IPS-20b (cell line): ENCODE results near the gene FMNL2.

Experiments
- H3K27ac ChIP-seq: one replicate; pipeline ENCODE4 v1.5.1; 2013; ENCODE audit warnings: low read length
- H3K27me3 ChIP-seq: 2 replicates; pipeline ENCODE4 v1.6.1; 2013; ENCODE audit warnings: mild to moderate bottlenecking, low read length, inconsistent platforms; ENCODE audit not compliant: insufficient read depth
- H3K36me3 ChIP-seq: 2 replicates; pipeline ENCODE4 v1.6.1; 2013; ENCODE audit warnings: low read depth, mild to moderate bottlenecking, inconsistent platforms, low read length, moderate library complexity; ENCODE audit not compliant: insufficient read depth
- H3K4me1 ChIP-seq: 2 replicates; pipeline ENCODE4 v1.6.1; 2013; ENCODE audit warnings: mild to moderate bottlenecking, control low read depth, inconsistent platforms, low read length, moderate library complexity; ENCODE audit not compliant: insufficient read depth
- H3K4me3 ChIP-seq: 2 replicates; pipeline ENCODE4 v1.5.1; 2013; ENCODE audit warnings: mild to moderate bottlenecking, low read length, inconsistent platforms
- H3K9ac ChIP-seq: 2 replicates; pipeline ENCODE4 v1.6.1; 2013; ENCODE audit warnings: low read depth, mild to moderate bottlenecking, inconsistent platforms, low read length, moderate library complexity
- H3K9me3 ChIP-seq: 2 replicates; pipeline ENCODE4 v1.6.1; 2013; ENCODE audit warnings: mild to moderate bottlenecking, low read depth, low read length, inconsistent platforms; ENCODE audit not compliant: insufficient read depth

FMNL2 gene

GRCh38 chr2:152433289-152433688, 98.3 kb downstream of the FMNL2 start:
- H3K9ac ChIP-seq: no peak overlapping the region
- H3K27ac ChIP-seq: no peak overlapping the region
- H3K27me3 ChIP-seq: no peaks in the 10 kb centered on the region
- H3K36me3 ChIP-seq: no peaks in the 10 kb centered on the region
- H3K9me3 ChIP-seq: no peaks in the 10 kb centered on the region
- H3K4me1 ChIP-seq: peaks cover 54% of the 10 kb centered on the region
- H3K4me3 ChIP-seq: no peak overlapping the region

- Histone ChIP-seq H3K4me3 (0 out of 2 replicates have a peak overlapping the region, but pooled peaks have one; percentile 6), H3K9me3 (no peaks in the 10 kb centered on the region), H3K36me3 (no peaks in the 10 kb centered on the region), H3K4me1 (peaks cover 59% of the 10 kb centered on the region), H3K9ac (no peak overlapping the region), H3K27ac (no peak overlapping the region), H3K27me3 (no peaks in the 10 kb centered on the region)
Measured at GRCh38 chr2:152433791-152434190, 98.8 kb downstream of the FMNL2 start.

GRCh38 chr2:152434395-152435182, 99.6 kb downstream of the FMNL2 start:
- peaks cover 59% of the 10 kb centered on the region for H3K4me1 ChIP-seq
- H3K9ac ChIP-seq: no peak overlapping the region
- H3K9me3 ChIP-seq: no peaks in the 10 kb centered on the region
- peak overlapping the region; percentile 6; the same call in 1 of the 2 replicates for H3K4me3 ChIP-seq
- no peaks in the 10 kb centered on the region for H3K36me3 ChIP-seq
- no peaks in the 10 kb centered on the region for H3K27me3 ChIP-seq
- no peak overlapping the region for H3K27ac ChIP-seq

- Histone ChIP-seq H3K9ac (no peak overlapping the region), H3K27me3 (no peaks in the 10 kb centered on the region), H3K4me3 (no peak overlapping the region), H3K9me3 (no peaks in the 10 kb centered on the region), H3K27ac (no peak overlapping the region), H3K36me3 (no peaks in the 10 kb centered on the region), H3K4me1 (peaks cover 56% of the 10 kb centered on the region)
Measured at GRCh38 chr2:152436148-152436547, 101.2 kb downstream of the FMNL2 start.

GRCh38 chr2:152437276-152438108, 102.5 kb downstream of the FMNL2 start:
- H3K9ac ChIP-seq: no peak overlapping the region
- H3K9me3 ChIP-seq: no peaks in the 10 kb centered on the region
- H3K27ac ChIP-seq: no peak overlapping the region
- H3K4me1 ChIP-seq: peaks cover 45% of the 10 kb centered on the region
- H3K36me3 ChIP-seq: no peaks in the 10 kb centered on the region
- H3K27me3 ChIP-seq: no peaks in the 10 kb centered on the region
- H3K4me3 ChIP-seq: no peak overlapping the region

- no peaks in the 10 kb centered on the region for H3K9me3 ChIP-seq
- H3K4me3 ChIP-seq: no peak overlapping the region
- H3K27me3 ChIP-seq: no peaks in the 10 kb centered on the region
- no peak overlapping the region for H3K27ac ChIP-seq
- no peak overlapping the region for H3K9ac ChIP-seq
- H3K36me3 ChIP-seq: no peaks in the 10 kb centered on the region
- H3K4me1 ChIP-seq: peaks cover 24% of the 10 kb centered on the region; the same call in 1 of the 2 replicates
Measured at GRCh38 chr2:152440049-152440448, 105.1 kb downstream of the FMNL2 start.

GRCh38 chr2:152440460-152440859, 105.5 kb downstream of the FMNL2 start:
- no peak overlapping the region for H3K9ac ChIP-seq
- no peaks in the 10 kb centered on the region for H3K36me3 ChIP-seq
- H3K27ac ChIP-seq: no peak overlapping the region
- H3K9me3 ChIP-seq: no peaks in the 10 kb centered on the region
- no peak overlapping the region for H3K4me3 ChIP-seq
- no peaks in the 10 kb centered on the region for H3K27me3 ChIP-seq
- H3K4me1 ChIP-seq: peaks cover 24% of the 10 kb centered on the region; the same call in 1 of the 2 replicates

- Histone ChIP-seq H3K36me3 (no peaks in the 10 kb centered on the region), H3K4me3 (no peak overlapping the region), H3K9me3 (no peaks in the 10 kb centered on the region), H3K27me3 (no peaks in the 10 kb centered on the region), H3K9ac (no peak overlapping the region), H3K27ac (no peak overlapping the region), H3K4me1 (peaks cover 31% of the 10 kb centered on the region; the same call in 1 of the 2 replicates)
Measured at GRCh38 chr2:152441961-152442360, 107.0 kb downstream of the FMNL2 start.

GRCh38 chr2:152443771-152444170, 108.8 kb downstream of the FMNL2 start:
- H3K9me3 ChIP-seq: no peaks in the 10 kb centered on the region
- H3K27me3 ChIP-seq: no peaks in the 10 kb centered on the region
- no peak overlapping the region for H3K27ac ChIP-seq
- no peak overlapping the region for H3K9ac ChIP-seq
- H3K4me3 ChIP-seq: no peak overlapping the region
- no peaks in the 10 kb centered on the region for H3K36me3 ChIP-seq
- H3K4me1 ChIP-seq: peaks cover 22% of the 10 kb centered on the region; the same call in 1 of the 2 replicates

GRCh38 chr2:152444448-152444847, 109.5 kb downstream of the FMNL2 start:
- H3K4me3 ChIP-seq: no peak overlapping the region
- no peak overlapping the region for H3K9ac ChIP-seq
- no peak overlapping the region for H3K27ac ChIP-seq
- peaks cover 25% of the 10 kb centered on the region for H3K4me1 ChIP-seq
- H3K27me3 ChIP-seq: no peaks in the 10 kb centered on the region
- H3K9me3 ChIP-seq: no peaks in the 10 kb centered on the region
- H3K36me3 ChIP-seq: no peaks in the 10 kb centered on the region

- H3K36me3 ChIP-seq: no peaks in the 10 kb centered on the region
- no peak overlapping the region for H3K9ac ChIP-seq
- peaks cover 27% of the 10 kb centered on the region for H3K4me1 ChIP-seq
- no peak overlapping the region for H3K4me3 ChIP-seq
- no peaks in the 10 kb centered on the region for H3K27me3 ChIP-seq
- H3K27ac ChIP-seq: no peak overlapping the region
- H3K9me3 ChIP-seq: no peaks in the 10 kb centered on the region
Measured at GRCh38 chr2:152445375-152445774, 110.4 kb downstream of the FMNL2 start.

GRCh38 chr2:152445791-152446201, 110.8 kb downstream of the FMNL2 start:
- peaks cover 29% of the 10 kb centered on the region for H3K4me1 ChIP-seq
- H3K27ac ChIP-seq: no peak overlapping the region
- H3K9ac ChIP-seq: no peak overlapping the region
- no peak overlapping the region for H3K4me3 ChIP-seq
- H3K9me3 ChIP-seq: no peaks in the 10 kb centered on the region
- no peaks in the 10 kb centered on the region for H3K36me3 ChIP-seq
- no peaks in the 10 kb centered on the region for H3K27me3 ChIP-seq
